Activated CD8-positive, alpha-beta memory T cell treated with anti-CD3 and anti-CD28 coated beads for 24 hours (primary cell): ENCODE measurements around the gene CMPK1.

Source experiments
- DNase-seq: peaks from one replicate; pipeline ENCODE4 v3.0.0-alpha.2; 2020

Gene CMPK1

DNA sequence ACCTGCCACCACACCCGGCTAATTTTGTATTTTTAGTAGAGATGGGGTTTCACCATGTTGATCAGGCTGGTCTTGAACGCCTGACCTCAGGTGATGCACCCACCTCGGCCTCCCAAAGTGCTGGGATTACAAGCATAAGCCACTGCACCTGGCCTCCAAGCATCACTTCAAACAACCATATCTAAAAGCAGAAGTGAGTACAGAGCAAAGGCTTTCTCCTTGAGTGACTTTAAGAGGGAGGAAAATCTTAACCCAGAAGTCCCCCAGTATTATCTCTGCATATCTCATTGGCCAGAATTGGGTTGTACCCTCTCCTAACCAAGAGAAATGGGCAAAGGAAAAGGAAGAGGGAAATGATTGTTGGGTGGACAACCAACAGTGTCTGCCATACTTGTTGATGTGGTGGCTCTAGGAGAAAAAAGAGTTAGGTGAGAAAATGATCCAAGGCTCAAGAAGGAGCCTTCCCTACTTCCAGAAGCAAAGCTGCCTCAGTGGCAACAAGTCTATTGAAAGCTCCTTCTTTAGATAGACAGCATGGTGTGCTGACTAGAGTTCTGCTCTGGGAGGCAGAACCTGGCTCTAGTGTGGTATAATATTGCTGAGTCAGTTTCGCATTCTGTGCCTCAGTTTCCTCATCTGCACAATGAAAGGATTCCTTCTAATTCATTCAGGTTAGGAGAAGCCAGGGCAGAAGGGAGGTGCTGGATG lies 65.7 kb downstream of the CMPK1 start:
- peak; percentile 5 for DNase-seq

DNA sequence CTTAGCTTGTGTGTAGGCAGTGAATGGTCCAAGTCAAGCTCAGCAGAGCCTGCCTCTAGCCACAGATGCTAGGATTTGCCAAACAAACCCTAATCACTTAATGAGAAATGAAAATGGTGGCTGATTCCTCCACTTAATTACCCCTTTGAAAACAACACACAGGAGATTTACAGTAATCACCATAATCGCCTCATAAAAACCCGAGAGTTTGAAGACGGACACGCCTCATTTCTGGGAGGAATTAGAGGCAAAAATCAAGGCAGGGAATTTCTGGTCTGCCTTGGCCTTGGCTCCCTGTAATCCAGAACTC lies 66.2 kb downstream of the CMPK1 start:
- no peak for DNase-seq

DNA sequence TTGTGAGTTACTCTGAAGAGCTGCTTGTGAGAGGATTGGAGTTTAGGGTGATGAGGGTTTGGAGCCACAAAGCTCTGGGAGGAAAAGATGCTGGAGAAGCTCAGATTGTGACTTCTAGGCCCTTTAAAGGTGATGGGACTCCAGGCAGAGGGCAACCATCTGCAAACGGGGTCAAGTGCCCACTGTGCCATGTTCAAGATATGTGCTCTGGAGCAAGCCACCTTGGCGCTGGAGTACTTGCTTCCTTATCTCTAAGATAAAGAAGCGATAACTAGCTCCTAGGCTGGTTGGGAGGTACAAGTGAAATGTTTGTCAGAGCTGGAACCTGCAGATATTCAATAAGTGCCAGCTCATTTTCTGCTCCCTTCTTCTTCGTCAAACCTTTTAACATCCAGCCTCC lies 68.2 kb downstream of the CMPK1 start:
- no peak for DNase-seq

DNA sequence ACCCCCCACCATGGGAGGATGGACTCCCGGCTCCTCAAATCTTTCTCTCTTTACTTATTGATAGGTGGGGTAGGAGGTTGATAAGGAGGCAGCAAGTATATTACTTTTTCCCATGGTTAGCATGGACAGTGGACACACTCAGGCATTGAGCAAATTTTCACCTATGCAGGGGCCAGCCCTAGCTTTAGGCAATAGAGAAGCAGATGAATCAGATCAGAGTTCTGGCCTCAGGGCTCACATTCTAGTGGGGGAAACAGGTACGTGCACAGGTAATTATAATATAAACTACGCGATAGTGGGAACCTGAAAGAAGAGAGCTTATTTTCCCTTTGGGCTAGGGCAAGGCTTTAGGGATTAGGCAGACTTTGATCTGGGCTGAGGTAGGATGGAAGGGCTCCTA lies 69.0 kb downstream of the CMPK1 start:
- DNase-seq: no peak

DNA sequence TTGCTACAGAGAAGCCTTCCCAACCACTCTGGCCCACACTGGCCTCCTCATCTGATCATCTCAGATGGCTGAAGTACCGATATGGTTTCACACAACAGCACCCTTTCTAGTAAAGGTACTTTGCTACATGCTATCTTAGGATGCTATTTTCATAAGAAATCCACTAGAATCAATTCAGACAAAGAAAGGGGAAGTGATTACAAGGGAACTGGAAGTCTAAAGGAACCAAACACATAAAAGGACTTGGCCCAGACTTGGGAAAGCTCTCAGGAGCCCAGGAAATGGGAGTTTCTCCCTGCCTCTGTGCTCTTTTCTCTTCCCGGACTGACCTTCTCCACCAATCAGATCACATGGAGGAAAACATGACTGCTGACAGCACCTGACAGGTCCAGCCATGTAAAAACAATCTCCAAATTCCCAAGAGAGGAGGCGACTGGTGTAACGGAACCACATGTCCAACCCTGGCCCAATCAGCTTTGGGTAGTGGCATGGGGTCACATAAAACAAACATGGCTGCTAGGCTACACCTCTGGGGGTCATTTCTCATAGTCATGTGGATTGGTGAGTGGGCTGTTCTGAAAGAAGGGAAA lies 69.8 kb downstream of the CMPK1 start:
- no peak for DNase-seq

DNA sequence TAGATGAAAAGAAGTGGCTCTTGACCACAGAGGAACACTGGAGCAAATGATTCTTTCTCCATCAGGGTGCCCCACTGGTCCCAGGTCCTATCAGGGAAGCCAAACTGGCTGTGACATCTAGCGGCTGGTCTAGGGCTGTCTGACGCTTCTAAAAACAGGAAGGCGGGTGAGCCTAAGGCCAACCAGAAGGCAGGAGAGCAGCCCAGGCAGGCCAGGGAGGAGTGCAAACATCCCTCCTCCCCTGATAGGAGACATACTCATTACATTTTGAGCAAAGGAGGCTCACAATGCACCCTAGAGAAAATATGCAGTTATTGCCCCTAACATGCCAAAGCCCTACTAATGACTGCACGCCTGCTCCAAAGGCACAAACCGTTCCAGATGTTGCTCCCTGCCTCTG lies 72.1 kb downstream of the CMPK1 start:
- DNase-seq: no peak

DNA sequence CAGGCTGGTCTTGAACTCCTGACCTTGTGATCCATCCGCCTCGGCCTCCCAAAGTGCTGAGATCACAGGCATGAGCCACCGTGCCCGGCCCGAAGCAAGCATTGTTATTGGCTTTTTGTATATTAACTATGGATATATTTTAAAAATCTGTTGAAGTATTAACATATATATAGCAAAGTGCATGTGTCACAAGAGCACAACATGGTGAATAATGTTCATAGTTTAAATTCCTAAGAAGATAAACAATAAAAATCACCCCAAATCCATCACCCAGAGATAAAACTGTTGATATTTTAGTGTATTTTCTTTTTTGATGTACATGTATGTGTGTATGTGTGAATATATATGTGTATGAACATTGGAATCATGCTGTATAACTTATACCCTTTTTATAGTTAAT lies 73.4 kb downstream of the CMPK1 start:
- no peak for DNase-seq

DNA sequence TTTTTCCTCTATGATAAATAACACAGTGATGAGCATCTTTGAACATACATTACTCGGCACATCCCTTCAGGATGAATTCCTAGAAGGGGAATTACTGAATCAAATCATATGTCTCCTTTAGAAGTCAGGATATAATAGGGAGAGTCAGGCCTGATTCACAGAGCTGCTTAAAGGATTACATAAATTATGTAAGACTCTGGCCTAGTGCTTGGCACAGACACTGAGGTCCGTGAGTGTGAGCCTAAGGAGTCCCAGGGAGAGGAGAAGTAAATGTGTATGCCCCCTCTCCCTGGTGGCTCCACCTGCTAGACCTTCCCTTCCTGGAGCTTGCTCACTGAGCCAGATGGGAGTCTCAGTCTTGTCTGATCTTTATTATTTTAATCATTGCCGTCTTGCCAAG lies 73.9 kb downstream of the CMPK1 start:
- DNase-seq: no peak

DNA sequence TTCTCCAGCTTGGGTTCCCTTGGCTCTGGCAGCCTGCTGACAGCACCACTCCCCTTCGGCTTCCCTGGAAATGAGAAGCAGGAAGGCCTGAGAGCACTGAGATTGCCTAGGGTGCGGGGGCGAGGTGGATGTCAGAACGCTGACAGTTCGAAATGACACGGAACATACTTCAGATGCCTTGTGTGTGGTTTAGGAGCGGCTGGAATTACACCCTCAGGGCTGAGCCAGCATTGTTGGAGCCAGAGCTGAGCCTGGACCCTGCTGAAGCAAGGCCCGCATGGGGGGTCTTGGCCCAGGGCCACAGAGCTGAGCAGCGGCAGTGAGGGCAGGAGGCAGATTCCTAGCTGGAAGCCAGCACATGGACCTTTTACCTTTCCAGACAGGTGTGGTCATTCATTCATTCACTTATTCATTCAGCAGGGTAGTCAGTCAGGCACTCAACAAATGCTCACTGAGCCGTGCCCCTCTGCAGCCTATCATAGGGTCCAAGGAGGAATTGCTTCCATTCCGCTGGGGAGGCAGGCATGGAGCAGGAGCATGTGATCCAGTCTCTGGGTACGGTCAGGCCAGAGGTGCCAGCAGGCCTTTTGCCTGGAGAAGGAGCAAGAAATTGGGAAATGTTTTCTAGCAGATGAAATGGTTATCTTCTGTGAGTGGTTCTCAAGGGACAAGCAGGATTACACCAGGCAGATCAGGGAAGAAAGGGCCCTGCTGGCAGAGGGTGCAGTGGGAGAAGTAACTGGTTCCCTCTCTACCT lies 75.9 kb downstream of the CMPK1 start:
- DNase-seq: no peak

DNA sequence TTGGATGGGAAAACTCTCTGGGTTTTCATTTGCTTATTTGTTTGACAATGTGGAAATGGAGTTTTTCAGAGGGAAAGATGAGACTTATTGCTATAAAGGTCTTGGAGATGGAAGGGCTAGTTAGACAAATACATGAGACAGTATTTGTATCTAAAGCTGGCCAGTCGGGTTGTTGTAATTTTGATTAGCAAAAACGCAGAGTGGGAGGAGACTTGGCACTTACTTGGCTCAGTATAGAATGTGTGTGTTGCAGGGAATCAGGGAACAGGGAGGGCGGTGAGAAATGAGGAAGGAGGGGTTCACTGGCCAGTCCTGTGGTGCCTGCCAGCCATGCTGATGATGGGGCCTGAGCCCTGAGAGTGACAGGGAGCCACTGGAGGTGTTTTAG lies 76.5 kb downstream of the CMPK1 start:
- no peak for DNase-seq

DNA sequence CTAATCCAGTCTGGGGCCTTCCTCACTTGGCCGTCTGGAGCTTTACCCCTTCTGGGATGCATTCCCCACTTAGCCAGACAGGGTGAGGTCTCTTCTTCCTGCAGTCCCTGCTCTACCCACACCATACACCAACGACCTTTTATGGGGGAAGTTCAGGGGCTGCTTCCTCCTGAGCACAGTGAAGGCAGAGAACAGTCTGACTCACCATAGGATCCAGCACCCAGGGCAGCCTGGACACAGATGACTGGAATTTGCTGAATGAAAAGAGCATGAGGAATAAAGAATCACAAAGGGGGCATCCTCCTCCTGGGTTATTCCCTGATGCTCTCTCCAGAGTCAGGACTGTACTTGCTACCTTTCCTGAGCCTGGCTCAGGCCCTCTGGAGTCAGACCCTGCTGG lies 77.8 kb downstream of the CMPK1 start:
- DNase-seq: no peak

DNA sequence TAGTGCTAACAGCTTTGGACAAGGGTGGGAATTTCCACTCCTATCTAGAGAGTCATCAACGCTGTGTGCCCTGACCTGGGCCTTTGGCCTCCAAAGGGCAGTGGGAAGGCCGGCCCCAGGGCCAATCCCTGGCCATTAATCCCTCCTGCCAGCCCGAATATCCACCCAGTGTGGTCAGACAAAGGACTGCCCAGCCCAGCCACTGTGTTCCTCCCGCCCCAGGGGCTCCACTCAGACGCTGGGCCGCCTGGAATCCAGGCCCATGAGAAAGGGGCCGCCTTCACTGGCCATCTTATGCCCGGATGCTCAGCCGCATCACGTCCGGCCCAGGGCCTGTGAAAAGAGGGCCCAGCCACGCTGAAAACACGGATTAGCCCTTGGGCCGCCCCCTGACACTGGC lies 78.8 kb downstream of the CMPK1 start:
- DNase-seq: no peak

DNA sequence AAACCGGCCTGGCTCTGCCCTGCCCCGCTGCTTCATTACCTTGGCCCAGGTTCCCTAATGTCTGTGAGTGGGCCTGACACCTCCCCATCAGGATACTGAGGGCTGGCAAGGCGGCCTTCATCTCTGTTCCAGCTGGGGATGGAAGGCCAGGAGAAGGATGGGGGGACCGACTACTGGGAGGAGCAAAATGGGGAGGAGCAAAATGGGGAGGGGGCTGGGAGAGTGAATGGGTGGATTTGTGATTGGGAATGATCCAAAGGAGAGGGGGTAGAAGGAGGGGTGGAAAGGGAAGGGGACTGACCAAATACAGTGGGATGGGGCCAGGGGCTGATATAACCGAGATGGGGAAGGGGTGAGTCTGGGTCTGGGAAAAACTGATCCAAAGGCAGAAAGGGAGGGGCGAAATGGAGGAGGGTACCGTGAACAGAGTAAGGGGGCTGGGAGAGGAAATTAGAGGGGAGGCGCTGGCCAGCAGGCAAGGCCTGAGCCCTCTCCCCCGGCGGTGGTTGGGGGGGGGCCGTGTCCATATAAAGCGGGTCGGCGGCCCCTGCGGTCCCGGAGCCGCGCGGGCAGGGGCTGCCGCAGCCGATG lies 82.2 kb downstream of the CMPK1 start, which contains the start of gene FOXE3:
Gene FOXE3 (plus strand): TSS at position 558 of the 591 bp plus-strand sequence. CDS start 31 bp downstream, at position 589.
- no peak for DNase-seq

DNA sequence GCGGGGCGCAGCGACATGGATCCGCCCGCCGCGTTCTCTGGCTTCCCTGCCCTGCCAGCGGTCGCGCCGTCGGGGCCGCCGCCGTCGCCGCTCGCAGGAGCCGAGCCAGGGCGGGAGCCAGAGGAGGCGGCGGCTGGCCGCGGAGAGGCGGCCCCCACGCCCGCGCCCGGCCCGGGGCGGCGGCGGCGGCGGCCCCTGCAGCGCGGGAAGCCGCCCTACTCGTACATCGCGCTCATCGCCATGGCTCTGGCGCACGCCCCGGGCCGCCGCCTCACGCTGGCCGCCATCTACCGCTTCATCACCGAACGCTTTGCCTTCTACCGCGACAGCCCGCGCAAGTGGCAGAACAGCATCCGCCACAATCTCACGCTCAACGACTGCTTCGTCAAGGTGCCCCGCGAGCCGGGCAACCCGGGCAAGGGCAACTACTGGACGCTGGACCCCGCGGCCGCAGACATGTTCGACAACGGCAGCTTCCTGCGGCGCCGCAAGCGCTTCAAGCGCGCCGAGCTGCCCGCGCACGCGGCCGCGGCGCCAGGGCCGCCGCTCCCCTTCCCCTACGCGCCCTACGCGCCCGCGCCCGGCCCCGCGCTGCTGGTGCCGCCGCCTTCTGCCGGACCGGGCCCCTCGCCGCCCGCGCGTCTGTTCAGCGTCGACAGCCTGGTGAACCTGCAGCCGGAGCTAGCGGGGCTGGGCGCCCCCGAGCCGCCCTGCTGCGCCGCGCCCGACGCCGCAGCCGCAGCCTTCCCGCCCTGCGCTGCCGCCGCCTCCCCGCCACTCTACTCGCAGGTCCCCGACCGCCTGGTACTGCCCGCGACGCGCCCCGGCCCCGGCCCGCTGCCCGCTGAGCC lies 83.0 kb downstream of the CMPK1 start:
- DNase-seq: peak; percentile 62

DNA sequence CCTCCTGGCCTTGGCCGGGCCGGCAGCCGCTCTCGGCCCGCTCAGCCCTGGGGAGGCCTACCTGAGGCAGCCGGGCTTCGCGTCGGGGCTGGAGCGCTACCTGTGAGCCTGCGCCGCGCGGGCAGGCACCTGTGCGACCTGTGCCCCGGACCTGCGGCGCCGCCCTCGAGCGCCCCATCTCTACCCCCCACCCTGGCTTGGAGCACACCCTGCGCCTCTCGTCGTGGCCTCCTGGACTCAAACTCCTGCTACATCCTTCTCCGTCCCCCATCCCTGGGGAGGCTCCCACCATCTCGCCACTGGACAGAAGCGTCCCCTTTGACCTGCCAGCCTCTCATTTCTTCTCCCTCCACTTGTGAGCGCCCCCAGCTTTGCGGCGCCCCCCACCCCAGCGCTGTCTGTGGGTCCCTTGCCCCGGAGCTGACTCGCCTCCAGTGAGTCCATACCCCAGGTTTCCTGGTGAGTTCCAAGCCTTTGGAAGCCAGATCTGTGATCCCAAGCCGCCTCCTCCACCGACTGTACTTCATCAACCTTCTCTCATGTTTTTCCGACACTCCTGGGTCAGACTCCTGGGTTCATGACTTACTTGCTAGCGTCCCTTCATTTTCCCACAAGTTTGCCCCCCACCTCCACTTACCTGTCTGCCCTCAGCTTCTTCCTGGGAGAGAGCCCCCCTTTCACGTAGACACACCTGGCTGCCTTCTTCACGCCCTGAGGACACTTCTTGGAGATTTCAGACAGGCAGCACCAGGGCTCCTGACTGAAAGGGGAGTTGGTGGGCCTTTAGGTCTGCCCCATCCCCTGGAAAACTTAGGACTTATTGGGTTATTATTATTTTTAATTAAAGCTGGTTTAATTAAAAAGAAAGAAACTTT lies 83.8 kb downstream of the CMPK1 start:
- DNase-seq: no peak

DNA sequence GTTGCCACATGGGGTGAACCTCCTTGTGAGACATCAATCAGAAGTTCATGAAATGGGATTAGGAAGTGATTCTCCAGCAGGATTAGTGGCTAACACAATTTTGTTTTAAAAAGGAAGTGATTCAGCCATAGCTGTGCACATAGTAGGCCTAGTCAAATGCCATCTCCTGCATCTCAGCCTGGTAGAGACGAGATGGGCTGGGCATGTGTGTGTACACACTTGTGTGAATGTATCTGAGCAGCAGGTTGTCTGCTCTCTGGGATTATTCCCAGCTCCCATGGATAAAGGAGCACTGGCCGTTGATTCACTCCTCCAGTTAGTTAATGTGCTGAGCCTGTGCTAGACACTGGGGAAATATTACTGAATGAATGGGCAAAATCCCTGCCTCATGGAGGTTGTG lies 84.5 kb downstream of the CMPK1 start:
- no peak for DNase-seq

DNA sequence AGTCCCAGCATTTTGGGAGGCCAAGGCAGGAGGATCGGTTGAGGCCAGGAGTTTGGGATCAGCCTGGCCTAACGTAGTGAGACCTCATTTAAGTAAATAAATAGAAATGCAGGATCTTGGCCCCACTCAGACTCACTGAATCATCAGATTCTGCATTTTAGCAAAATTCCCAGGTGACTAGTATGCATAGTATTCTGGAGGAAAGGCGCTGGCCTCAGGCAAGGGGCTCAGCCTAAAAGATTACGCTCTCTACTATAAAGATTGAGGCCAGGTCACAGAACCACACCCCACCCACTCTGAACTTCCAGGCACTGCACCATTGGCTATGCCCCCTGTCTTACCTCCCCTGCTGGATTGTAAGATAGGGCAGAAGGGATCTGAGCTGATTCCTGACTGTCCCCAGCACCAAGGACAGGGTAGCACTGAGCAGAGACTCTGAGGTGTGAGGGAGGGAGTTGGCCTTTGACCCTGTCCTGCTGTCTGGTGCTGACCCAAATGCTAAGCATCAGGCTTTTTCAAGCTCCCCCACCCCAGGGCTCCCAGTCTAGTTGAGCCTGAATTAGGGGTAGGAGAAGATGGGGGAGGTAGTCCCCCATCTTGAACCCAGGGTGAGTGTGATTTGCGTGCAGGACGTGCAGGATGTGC lies 85.2 kb downstream of the CMPK1 start:
- DNase-seq: no peak

DNA sequence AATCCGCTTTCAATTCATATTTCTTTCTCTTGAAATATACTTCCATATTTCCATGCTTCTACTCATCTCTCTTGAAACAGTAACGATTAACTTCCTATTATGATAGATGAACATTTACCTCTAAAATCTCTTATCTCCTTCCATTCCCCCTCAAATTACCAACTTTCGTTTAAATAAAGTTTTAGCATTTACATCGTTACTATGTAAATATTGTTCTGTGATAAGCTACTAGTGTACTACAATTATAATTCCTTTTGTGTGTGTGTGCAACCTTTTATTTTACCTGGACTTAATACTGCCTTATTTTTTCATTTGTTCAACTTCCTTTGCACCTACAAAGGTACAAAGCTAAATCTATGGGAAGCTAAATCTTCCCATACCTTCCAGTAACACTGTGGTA lies 87.0 kb downstream of the CMPK1 start:
- no peak for DNase-seq

DNA sequence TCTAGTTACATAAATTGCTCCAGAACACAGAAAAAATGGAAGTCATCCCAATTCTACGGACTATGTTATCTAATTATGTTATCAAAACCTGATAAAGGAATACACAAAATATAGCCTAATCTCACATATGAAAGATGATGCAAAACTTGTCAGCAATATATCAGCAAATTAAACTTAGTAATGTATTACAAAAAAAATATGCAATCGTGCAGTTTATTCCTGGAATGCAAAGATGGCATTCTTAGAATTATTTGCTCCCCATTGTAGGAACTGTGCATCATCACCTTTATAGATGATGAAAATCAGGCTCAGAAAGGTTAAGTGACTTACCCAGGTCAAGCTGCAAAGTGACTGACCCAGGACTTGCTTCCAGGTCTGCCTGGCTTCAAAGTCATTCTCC lies 90.3 kb downstream of the CMPK1 start:
- DNase-seq: no peak

DNA sequence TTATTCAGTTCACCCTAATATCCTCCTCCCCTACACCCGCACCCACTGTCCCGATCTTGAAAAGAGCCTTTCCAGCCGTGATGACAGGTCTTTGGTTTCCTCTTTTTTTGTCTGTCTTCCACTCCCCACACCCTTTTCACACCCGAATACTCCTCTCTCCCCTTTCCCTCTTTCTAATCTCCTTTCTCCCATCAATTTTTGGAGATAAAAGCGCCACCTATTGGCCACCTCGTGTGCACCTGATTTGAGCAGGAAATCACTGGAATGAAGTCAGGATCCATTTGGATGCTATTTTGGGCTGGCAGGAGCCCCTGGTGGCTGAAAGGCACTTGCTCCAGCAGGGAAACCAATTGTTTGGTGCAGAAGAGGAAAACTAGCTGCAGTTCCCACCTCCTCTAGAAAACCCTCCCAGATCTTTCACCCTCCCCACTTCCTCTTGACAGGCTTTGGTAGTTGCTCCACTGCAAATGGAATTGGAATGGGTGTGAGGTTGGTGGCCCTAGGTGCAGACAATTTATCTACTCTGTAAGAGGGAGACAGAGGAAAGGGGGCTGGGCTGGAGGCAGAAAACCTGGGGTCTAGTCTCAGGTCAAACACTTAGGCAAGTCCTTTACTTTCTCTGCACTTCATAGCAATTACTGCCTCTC lies 90.9 kb downstream of the CMPK1 start:
- no peak for DNase-seq
